Measurements from ENCODE around the gene PSMD9. TPM values are rescaled to one million over a fixed set of nuclear protein-coding genes. Genes with fewer than 3 reads are reported as not detected.
A peak's percentile ranks its signal among the peaks of the same experiment; 100 is the strongest.
"Not testable (repeated sequence)": the region's sequence is repeated elsewhere in the genome, so short reads cannot be mapped to it uniquely, and the experiment has no call there.

PSMD9 gene
- total RNA-seq, 5 donors from 2014 or later (not counting 1 experiment from before 2014, with no cell fraction given) = 42.1 to 57.3 (median 48.1) TPM

DNA sequence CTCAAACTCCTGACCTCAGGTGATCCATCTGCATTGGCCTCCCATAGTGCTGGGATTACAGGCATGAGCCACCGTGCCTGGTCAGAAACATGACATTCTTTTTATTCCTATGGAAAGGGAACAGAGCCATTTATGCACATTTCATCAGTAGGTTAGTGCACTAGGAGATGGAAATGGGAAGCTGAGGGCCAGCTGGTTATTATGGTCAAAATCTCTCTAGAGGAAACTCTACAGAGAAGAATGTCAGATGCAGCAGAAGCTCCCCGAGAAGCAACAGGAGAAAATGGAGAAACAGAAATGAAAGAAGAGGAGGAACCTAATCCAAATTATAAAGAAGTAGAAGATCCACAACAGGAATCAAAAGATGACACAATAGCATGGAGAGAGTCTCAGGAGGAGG lies 32.5 kb downstream of the PSMD9 start:
- POLR2A ChIA-PET = no interaction called here
- CTCF ChIA-PET = no interaction called here
- WGBS (ENCODE audit: insufficient coverage) = 100% methylated on average over 1 of the region's 2 CpGs
- no peak for DNase-seq
- no peak for ATAC-seq (replicated peaks in 1 of 4)
- peaks cover 12% of the 10 kb centered on the region for H3K36me3 Mint-ChIP-seq
- no peak overlapping the region for H3K27ac Mint-ChIP-seq
- H3K9me3 ChIP-seq = no peaks in the 10 kb centered on the region
- H3K27me3 Mint-ChIP-seq = no peaks in the 10 kb centered on the region
- H3K27me3 ChIP-seq (replicated peaks in 1 of 2; ENCODE audit: control insufficient read depth in 2 of 2, extremely low read depth in 1 of 2, insufficient read depth in 2 of 2, low read length in 1 of 2) = no peaks in the 10 kb centered on the region
- no peaks in the 10 kb centered on the region for H3K9me3 Mint-ChIP-seq
- no peak overlapping the region for H3K4me3 ChIP-seq (ENCODE audit: control insufficient read depth in 1 of 2, extremely low read depth in 1 of 2, low read length in 1 of 2)
- H3K4me1 Mint-ChIP-seq = peaks cover 9 to 15% (median 14%) of the 10 kb centered on the region in 3 donors
- H3K27ac ChIP-seq (ENCODE audit: low read length) = no peak overlapping the region
- no peak overlapping the region for H3K4me3 Mint-ChIP-seq
- H3K4me1 ChIP-seq (ENCODE audit: control insufficient read depth in 1 of 2, extremely low read depth in 1 of 2, insufficient read depth in 2 of 2, low read length in 2 of 2) = peaks cover 2 to 12% of the 10 kb centered on the region in 2 experiments
- peaks cover 3 to 10% of the 10 kb centered on the region in 2 donors for H3K36me3 ChIP-seq (ENCODE audit: control insufficient read depth in 2 of 2, extremely low read depth in 1 of 2, insufficient read depth in 1 of 2, low read length in 1 of 2)

DNA sequence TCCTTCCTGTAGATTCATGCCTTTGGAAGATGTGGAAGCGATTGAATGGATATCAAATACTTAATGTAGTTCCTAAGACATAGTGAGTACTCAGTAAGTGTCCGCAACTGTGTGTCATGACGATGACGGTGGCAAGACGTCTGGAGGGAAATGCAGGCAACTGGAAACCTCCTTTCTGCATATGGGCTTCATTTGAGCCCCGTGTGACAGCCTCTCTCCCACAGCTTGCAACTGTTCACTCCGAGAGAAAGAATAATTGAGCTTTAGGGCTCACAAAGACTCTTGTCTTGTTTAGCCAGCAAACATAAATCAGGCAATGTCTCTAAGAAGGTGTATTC lies 36.7 kb downstream of the PSMD9 start:
- DNase-seq = no peak
- no peaks in the 10 kb centered on the region for H3K27me3 ChIP-seq (replicated peaks in 1 of 2; ENCODE audit: control insufficient read depth in 2 of 2, extremely low read depth in 1 of 2, insufficient read depth in 2 of 2, low read length in 1 of 2)
- H3K4me3 ChIP-seq (ENCODE audit: control insufficient read depth in 1 of 2, extremely low read depth in 1 of 2, low read length in 1 of 2) = no peak overlapping the region
- no peak for ATAC-seq (replicated peaks in 1 of 4)
- no peaks in the 10 kb centered on the region for H3K9me3 ChIP-seq
- Mint-ChIP-seq H3K36me3 (no peaks in the 10 kb centered on the region), H3K27me3 (no peaks in the 10 kb centered on the region), H3K4me3 (no peak overlapping the region), H3K9me3 (no peaks in the 10 kb centered on the region), H3K4me1 (peaks cover 0 to 1% (median 0%) of the 10 kb centered on the region in 3 donors), H3K27ac (no peak overlapping the region)
- ChIA-PET POLR2A (no interaction called here), CTCF (interaction anchor here in 1 of 2 donors (0.7 kb wide), 1 partner anchor 28 kb away, joined by 4 read pairs; no protein-coding TSS in a partner anchor)
- H3K36me3 ChIP-seq (ENCODE audit: control insufficient read depth in 2 of 2, extremely low read depth in 1 of 2, insufficient read depth in 1 of 2, low read length in 1 of 2) = no peaks in the 10 kb centered on the region
- WGBS (ENCODE audit: insufficient coverage) = 94% methylated on average over 5 of the region's 7 CpGs
- no peak overlapping the region for H3K27ac ChIP-seq (ENCODE audit: low read length)
- no peaks in the 10 kb centered on the region for H3K4me1 ChIP-seq (ENCODE audit: control insufficient read depth in 1 of 2, extremely low read depth in 1 of 2, insufficient read depth in 2 of 2, low read length in 2 of 2)

DNA sequence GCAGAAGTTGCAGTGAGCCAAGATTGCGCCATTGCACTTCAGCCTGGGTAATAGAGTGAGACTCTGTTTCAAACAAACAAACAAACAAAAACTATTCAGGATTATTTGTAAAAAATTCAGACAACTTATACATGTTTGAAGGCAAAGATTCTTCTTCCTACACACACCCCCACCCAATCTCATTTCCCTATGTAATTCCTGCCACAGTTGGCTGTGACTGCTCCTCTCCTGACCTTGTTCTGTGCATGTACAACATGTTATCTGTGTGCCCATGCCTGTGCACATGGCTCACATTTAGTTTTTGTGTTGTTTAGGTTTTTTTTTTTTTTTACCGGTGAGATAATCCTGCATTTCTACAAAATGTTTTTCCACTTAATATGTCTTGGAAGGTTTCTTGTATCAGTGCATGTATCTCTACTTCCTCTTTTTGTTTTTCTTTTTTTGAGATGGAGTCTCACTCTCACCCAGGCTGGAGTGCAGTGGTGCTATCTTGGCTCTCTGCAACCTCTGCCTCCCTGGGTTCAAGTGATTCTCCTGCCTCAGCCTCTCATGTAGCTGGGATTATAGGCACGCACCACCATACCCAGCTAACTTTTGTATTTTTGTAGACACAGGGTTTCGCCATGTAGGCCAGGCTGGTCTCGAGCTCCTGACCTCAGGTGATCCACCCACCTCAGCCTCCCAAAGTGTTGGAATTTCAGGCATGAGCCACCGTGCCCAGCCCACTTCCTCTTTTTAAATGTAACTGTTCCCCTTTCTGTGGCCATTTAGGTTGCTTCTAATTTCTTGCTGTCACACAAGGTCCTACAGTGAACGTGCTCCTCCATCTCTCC lies 38.5 kb downstream of the PSMD9 start:
- peaks cover 0 to 3% of the 10 kb centered on the region in 2 donors for H3K27me3 Mint-ChIP-seq
- H3K4me3 Mint-ChIP-seq = no peak overlapping the region
- H3K4me3 ChIP-seq (ENCODE audit: control insufficient read depth in 1 of 2, extremely low read depth in 1 of 2, low read length in 1 of 2) = no peak overlapping the region
- H3K4me1 Mint-ChIP-seq = peaks cover 0 to 6% (median 0%) of the 10 kb centered on the region in 3 donors
- DNase-seq (peak in 1 of 35 experiments; percentile 12), ATAC-seq (replicated peaks in 1 of 4) (no peak)
- H3K36me3 ChIP-seq (ENCODE audit: control insufficient read depth in 2 of 2, extremely low read depth in 1 of 2, insufficient read depth in 1 of 2, low read length in 1 of 2) = no peaks in the 10 kb centered on the region
- no peaks in the 10 kb centered on the region for H3K9me3 ChIP-seq
- H3K36me3 Mint-ChIP-seq = peaks cover 6% of the 10 kb centered on the region
- H3K27me3 ChIP-seq (replicated peaks in 1 of 2; ENCODE audit: control insufficient read depth in 2 of 2, extremely low read depth in 1 of 2, insufficient read depth in 2 of 2, low read length in 1 of 2) = no peaks in the 10 kb centered on the region
- 60% methylated on average over 5 of the region's 7 CpGs for WGBS (ENCODE audit: insufficient coverage)
- H3K27ac ChIP-seq (ENCODE audit: low read length) = no peak overlapping the region
- no peaks in the 10 kb centered on the region for H3K9me3 Mint-ChIP-seq
- no peaks in the 10 kb centered on the region for H3K4me1 ChIP-seq (ENCODE audit: control insufficient read depth in 1 of 2, extremely low read depth in 1 of 2, insufficient read depth in 2 of 2, low read length in 2 of 2)
- ChIA-PET POLR2A (no interaction called here), CTCF (no interaction called here)
- no peak overlapping the region for H3K27ac Mint-ChIP-seq

DNA sequence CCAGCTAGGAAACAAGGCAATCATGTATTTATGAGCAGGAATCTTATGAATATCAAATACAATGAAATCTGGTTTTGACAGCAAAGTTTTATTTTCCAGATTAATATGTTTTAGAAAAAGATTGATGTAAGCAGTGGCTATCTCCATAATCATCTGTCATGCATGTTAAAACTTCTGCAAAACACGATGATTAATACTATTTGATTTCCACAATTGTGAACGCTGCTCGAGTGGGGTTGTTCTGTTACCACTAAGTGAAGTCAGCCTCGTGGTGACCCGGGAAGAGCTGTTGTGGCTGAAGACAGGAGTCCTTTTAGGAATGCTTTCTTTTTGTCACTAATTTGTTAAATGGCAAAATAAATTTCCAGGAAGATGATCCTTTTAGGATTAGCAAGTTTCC lies 39.2 kb downstream of the PSMD9 start:
- no peaks in the 10 kb centered on the region for H3K9me3 Mint-ChIP-seq
- Histone ChIP-seq H3K9me3 (no peaks in the 10 kb centered on the region), H3K36me3 (ENCODE audit: control insufficient read depth in 2 of 2, extremely low read depth in 1 of 2, insufficient read depth in 1 of 2, low read length in 1 of 2) (peaks cover 0 to 3% of the 10 kb centered on the region in 2 donors), H3K27ac (ENCODE audit: low read length) (no peak overlapping the region), H3K4me3 (ENCODE audit: control insufficient read depth in 1 of 2, extremely low read depth in 1 of 2, low read length in 1 of 2) (no peak overlapping the region), H3K27me3 (replicated peaks in 1 of 2; ENCODE audit: control insufficient read depth in 2 of 2, extremely low read depth in 1 of 2, insufficient read depth in 2 of 2, low read length in 1 of 2) (peaks cover 0 to 3% of the 10 kb centered on the region in 2 experiments), H3K4me1 (ENCODE audit: control insufficient read depth in 1 of 2, extremely low read depth in 1 of 2, insufficient read depth in 2 of 2, low read length in 2 of 2) (no peaks in the 10 kb centered on the region)
- CTCF ChIA-PET = no interaction called here
- H3K4me3 Mint-ChIP-seq = no peak overlapping the region
- peaks cover 0 to 6% (median 0%) of the 10 kb centered on the region in 3 donors for H3K4me1 Mint-ChIP-seq
- POLR2A ChIA-PET = no interaction called here
- no peak overlapping the region for H3K27ac Mint-ChIP-seq
- WGBS (ENCODE audit: insufficient coverage) = 27% methylated on average over 3 of the region's 5 CpGs
- DNase-seq (no peak), ATAC-seq (replicated peaks in 1 of 4) (no peak)
- H3K27me3 Mint-ChIP-seq = peaks cover 0 to 3% of the 10 kb centered on the region in 2 donors
- H3K36me3 Mint-ChIP-seq = peaks cover 6% of the 10 kb centered on the region

DNA sequence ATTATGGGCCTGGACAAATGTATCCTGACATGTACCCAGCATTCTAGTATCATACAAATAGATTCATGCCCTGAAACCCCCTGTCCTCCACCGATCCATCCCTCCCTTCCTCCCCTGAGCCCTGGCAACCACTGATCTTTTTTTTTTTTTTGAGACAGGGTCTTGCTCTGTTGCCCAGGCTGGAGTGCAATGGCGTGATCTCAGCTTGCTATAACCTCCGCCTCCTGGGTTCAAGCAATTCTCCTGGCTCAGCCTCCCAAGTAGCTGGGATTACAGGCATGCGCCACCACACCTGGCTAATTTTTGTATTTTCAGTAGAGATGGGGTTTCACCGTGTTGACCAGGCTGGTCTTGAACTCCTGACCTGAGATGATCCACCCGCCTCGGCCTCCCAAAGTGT lies 41.0 kb downstream of the PSMD9 start:
- H3K27ac ChIP-seq (ENCODE audit: low read length); ATAC-seq (replicated peaks in 1 of 4); H3K4me1 ChIP-seq (ENCODE audit: control insufficient read depth in 1 of 2, extremely low read depth in 1 of 2, insufficient read depth in 2 of 2, low read length in 2 of 2); H3K9me3 Mint-ChIP-seq; H3K27me3 Mint-ChIP-seq; POLR2A ChIA-PET; H3K4me1 Mint-ChIP-seq; H3K36me3 Mint-ChIP-seq; DNase-seq; H3K9me3 ChIP-seq; H3K36me3 ChIP-seq (ENCODE audit: control insufficient read depth in 2 of 2, extremely low read depth in 1 of 2, insufficient read depth in 1 of 2, low read length in 1 of 2); H3K4me3 Mint-ChIP-seq; H3K27me3 ChIP-seq (replicated peaks in 1 of 2; ENCODE audit: control insufficient read depth in 2 of 2, extremely low read depth in 1 of 2, insufficient read depth in 2 of 2, low read length in 1 of 2); H3K4me3 ChIP-seq (ENCODE audit: control insufficient read depth in 1 of 2, extremely low read depth in 1 of 2, low read length in 1 of 2); H3K27ac Mint-ChIP-seq: not testable (repeated sequence)
- CTCF ChIA-PET = interaction anchor here in 1 of 2 donors (0.6 kb wide), 1 partner anchor 134 kb away, joined by 3 read pairs; no protein-coding TSS in a partner anchor
- 100% methylated on average over 1 of the region's 7 CpGs for WGBS (ENCODE audit: insufficient coverage)

DNA sequence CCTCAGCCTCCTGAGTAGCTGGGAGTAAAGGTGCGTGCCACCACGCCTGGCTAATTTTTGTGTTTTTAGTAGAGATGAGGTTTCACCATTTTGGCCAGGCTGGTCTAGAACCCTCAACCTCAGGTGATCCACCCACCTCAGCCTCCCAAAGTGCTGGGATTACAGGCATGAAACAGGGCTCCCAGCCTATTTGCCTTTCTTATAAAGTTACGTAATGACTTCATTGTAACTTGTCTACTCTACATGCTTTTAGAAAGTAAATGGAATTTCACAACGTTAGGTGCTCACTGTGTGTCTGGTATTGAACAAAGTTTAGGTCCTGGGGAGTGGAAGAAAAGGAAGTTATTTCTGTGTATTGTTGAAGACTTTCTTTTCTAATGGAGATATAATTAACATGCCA lies 42.3 kb downstream of the PSMD9 start:
- peaks cover 0 to 3% of the 10 kb centered on the region in 2 donors for H3K36me3 ChIP-seq (ENCODE audit: control insufficient read depth in 2 of 2, extremely low read depth in 1 of 2, insufficient read depth in 1 of 2, low read length in 1 of 2)
- Mint-ChIP-seq H3K9me3 (no peaks in the 10 kb centered on the region), H3K27me3 (peaks cover 0 to 3% of the 10 kb centered on the region in 2 donors), H3K27ac (no peak overlapping the region), H3K4me3 (no peak overlapping the region), H3K4me1 (peaks cover 0 to 6% (median 0%) of the 10 kb centered on the region in 3 donors), H3K36me3 (peaks cover 6% of the 10 kb centered on the region)
- H3K27ac ChIP-seq (ENCODE audit: low read length) = no peak overlapping the region
- no peaks in the 10 kb centered on the region for H3K4me1 ChIP-seq (ENCODE audit: control insufficient read depth in 1 of 2, extremely low read depth in 1 of 2, insufficient read depth in 2 of 2, low read length in 2 of 2)
- ChIA-PET CTCF (no interaction called here), POLR2A (no interaction called here)
- no peak overlapping the region for H3K4me3 ChIP-seq (ENCODE audit: control insufficient read depth in 1 of 2, extremely low read depth in 1 of 2, low read length in 1 of 2)
- no CpG with 5 or more reads among the region's 4 CpGs for WGBS (ENCODE audit: insufficient coverage)
- ATAC-seq (replicated peaks in 1 of 4) (no peak), DNase-seq (no peak)
- H3K27me3 ChIP-seq (replicated peaks in 1 of 2; ENCODE audit: control insufficient read depth in 2 of 2, extremely low read depth in 1 of 2, insufficient read depth in 2 of 2, low read length in 1 of 2) = peaks cover 0 to 3% of the 10 kb centered on the region in 2 experiments
- no peaks in the 10 kb centered on the region for H3K9me3 ChIP-seq
